ENCODE results near the gene ABLIM1.

The ABLIM1 gene

GRCh38 chr10:114623661-114624294, 34.3 kb downstream of the ABLIM1 start (continued):
- TF ChIP-seq EGR2 (tag by site-specific recombination; IDR thresholded peaks at IDR 0.05; ENCODE audit: low read depth) = no peak
- TF ChIP-seq ZNF133 (tag by site-specific recombination; IDR thresholded peaks at IDR 0.05) = no peak
- 0 out of 2 replicates have a peak, but pooled peaks have one; percentile 29 for TF ChIP-seq ZNF518A (tag by site-specific recombination; conservative IDR thresholded peaks at IDR 0.05; ENCODE audit: low read depth)
- peak; percentile 56; the same call in 1 of the 2 replicates for TF ChIP-seq ZNF692 (tag by site-specific recombination; IDR thresholded peaks at IDR 0.05)
- TF ChIP-seq ZNF112 (tag by site-specific recombination; IDR thresholded peaks at IDR 0.05) = no peak
- TF ChIP-seq KLF10 (tag by site-specific recombination; IDR thresholded peaks at IDR 0.05) = peak; percentile 77
- TF ChIP-seq TSHZ1 (tag by site-specific recombination; IDR thresholded peaks at IDR 0.05; ENCODE audit: borderline replicate concordance) = peak; percentile 65; the same call in 1 of the 2 replicates
- TF ChIP-seq ZNF426 (tag by site-specific recombination; IDR thresholded peaks at IDR 0.05) = no peak
- TF ChIP-seq SP3 (tag by site-specific recombination; IDR thresholded peaks at IDR 0.05) = peak; percentile 32
- no peak for TF ChIP-seq ZNF341 (tag by site-specific recombination; IDR thresholded peaks at IDR 0.05; ENCODE audit: low read depth)
- peak; percentile 44; the same call in 1 of the 2 replicates for TF ChIP-seq ZNF449 (tag by site-specific recombination; IDR thresholded peaks at IDR 0.05)
- peak; percentile 85 for TF ChIP-seq ZEB2 (tag by site-specific recombination; IDR thresholded peaks at IDR 0.05)
- TF ChIP-seq SCRT2 (tag by site-specific recombination; IDR thresholded peaks at IDR 0.05) = peak; percentile 58
- TF ChIP-seq ZNF121 (tag by site-specific recombination; IDR thresholded peaks at IDR 0.05) = no peak
- 0 out of 2 replicates have a peak, but pooled peaks have one; percentile 18 for TF ChIP-seq MEIS1 (CRISPR knock-in tag; IDR thresholded peaks at IDR 0.05; ENCODE audit: borderline replicate concordance)
- no peak for TF ChIP-seq KLF16 (tag by site-specific recombination; IDR thresholded peaks at IDR 0.05)
- 0 out of 2 replicates have a peak, but pooled peaks have one; percentile 30 for TF ChIP-seq INSM2 (tag by site-specific recombination; IDR thresholded peaks at IDR 0.05)
- peak; percentile 57; the same call in 1 of the 2 replicates for TF ChIP-seq BCL6B (tag by site-specific recombination; IDR thresholded peaks at IDR 0.05)
- no peak for TF ChIP-seq ZNF302 (tag by site-specific recombination; IDR thresholded peaks at IDR 0.05; ENCODE audit: low read depth)
- TF ChIP-seq ZNF10 (tag by site-specific recombination; IDR thresholded peaks at IDR 0.05) = peak; percentile 22; the same call in 1 of the 2 replicates
- no peak for TF ChIP-seq ZNF473 (tag by site-specific recombination; IDR thresholded peaks at IDR 0.05)
- no peak for TF ChIP-seq ZNF785 (tag by site-specific recombination; IDR thresholded peaks at IDR 0.05)
